DMS 273 (cell line): Measurements from ENCODE around the gene FBN1.

Experiments used
- DNase-seq: peaks from one replicate; lab custom pipeline; 2025; ENCODE audit not compliant: unreplicated experiment; lab: John Stamatoyannopoulos, UW

FBN1 gene

DNA sequence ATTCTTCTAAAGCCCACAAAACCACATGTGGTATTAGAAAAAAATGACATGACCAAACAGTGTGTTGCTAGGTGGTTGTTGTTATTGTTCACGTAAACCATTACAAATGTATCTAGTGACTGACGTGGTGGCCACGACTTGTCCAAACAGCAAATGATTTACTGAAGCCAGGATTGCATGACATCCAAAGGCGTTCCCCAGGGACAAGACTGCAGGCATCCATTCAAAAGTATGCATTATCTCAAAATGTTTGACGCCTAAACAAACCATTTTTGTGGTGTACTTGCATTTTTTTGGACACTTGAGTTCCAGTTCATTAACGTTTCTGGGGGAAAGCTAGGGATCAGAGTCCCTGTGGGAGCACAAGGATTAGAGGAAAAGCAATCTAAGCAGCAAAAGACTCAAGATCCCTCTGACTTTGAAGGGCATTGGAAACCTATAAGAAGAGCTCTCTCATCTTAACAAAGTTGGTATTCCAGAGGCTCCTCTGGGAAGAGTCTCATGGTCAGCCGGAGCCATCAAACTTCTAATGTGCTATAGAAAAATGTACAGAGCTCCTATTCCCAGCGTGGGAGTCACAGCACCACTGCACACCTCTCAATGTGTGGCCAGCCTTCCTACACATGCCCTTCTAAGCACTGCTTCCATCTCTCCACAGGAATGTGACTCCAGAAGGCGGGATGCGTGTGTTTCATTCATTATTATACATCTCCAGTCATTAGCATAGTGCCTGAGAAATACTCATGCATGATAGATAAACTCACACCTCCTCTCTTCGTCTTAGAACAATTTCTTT lies 62.9 kb downstream of the FBN1 start:
- no peak for DNase-seq

- no peak for DNase-seq
These were observed 64.3 kb downstream of the FBN1 start for GRCh38 chr15:48581219-48581618.

GRCh38 chr15:48580736-48581135 lies 64.8 kb downstream of the FBN1 start:
- no peak for DNase-seq

DNA sequence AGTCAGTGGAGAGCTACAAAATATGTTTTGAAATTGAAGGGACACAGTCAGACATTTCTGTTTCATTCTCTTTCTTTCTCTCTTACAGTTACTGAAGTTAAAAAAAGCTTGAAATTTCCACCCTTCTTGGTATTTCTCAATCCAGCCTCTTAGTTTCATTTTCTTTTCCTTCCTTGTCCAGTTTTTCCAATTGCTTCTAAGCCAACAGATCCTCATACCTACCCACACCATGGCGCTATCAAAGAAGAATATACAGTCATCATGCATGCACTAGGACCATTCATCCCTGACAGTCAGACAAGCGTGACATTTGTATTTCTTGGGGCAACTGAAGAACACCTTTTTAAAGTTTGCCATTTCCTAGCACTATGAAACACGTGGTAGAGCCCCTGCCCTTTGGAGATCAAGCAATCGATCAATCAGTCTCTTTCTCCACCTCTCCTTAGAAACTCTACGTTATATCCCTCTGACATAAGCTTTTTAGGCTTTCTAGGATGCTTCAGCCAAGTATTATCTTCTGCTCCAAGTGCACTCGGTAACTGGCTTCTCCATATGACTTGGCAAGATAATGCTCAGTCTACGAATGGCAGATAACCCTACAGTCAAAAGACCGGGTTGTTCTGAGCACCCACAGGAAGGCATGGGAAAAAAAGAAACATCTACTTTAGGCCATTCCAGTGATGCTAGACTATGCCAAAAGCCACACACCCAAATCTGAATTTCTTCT lies 65.4 kb downstream of the FBN1 start:
- no peak for DNase-seq

- DNase-seq: no peak
These were observed 66.5 kb downstream of the FBN1 start for GRCh38 chr15:48578965-48579364.

- peak; percentile 65 for DNase-seq
These were observed 68.0 kb downstream of the FBN1 start for GRCh38 chr15:48577469-48577868.

GRCh38 chr15:48574187-48574586 lies 71.3 kb downstream of the FBN1 start:
- no peak for DNase-seq

- no peak for DNase-seq
These were observed 71.7 kb downstream of the FBN1 start for GRCh38 chr15:48573780-48574179.

GRCh38 chr15:48572823-48573222 lies 72.7 kb downstream of the FBN1 start:
- DNase-seq: no peak

DNA sequence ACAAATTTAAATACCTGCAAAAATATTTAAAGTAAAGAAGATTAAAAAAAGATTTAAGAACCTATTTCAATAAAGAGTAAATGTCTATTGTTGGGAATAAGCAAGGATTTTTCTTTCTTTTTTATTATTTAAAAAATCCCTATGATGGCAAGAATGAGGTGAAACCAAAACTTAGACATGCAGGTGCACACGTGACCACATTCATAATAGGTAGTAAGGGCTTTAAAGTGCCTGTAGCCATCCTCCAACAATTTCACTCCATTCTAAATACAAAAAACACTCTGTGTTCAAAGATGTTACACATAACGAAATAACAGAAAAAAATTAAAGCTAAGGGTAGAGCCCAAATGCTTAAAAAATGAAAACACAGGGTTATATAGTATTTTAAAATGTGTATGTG lies 74.0 kb downstream of the FBN1 start:
- DNase-seq: no peak

GRCh38 chr15:48570822-48571221 lies 74.7 kb downstream of the FBN1 start:
- no peak for DNase-seq

DNA sequence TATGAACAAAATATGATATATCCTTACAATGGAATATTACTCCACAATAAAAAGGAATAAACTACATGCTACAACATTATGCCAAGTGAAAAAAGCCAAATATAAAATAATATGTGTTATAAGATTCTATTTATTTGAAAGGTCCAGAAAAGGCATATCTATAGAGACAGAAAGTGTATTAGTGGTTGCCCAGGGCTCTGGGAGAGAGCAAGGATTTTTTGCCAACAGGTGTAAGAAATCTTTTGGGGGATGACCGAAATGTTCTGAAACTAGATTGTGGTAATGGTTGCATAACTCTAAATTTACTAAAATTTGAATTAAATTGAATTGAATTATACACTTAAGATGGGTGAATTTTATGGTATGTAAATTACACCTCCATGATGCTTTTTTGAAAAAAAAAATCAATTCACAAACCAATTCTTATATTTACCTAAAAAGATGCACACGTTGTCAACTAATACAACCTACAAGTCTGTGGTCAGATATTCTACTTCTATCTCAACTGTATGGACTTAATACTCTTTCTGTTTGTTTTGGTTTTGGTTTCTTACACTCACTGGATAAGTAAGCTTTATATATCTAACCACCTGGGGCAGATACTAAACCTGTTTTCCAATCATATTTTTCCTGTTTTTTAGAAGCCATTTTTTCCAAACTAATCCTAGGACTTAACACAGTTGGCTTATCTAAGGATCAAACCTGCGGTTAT lies 75.8 kb downstream of the FBN1 start:
- no peak for DNase-seq

DNA sequence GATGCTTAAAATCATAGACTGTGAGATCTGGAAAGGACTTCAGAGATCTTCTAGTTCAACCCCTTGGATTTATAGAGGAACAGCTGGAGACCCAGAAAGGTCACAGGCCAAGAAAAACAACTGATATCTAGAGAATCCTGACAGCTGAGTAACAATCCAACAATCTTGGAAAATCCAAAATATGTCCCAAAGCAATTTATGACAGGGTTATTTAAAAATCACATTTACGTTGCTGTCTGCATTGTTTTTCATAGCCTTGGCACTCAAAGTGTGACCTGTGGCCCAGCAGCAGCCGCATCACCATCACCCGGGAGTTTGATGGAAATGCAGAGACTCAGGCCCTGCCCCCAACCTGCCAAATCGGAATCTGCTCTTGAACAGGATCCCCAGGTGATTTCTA lies 78.8 kb downstream of the FBN1 start:
- no peak for DNase-seq

GRCh38 chr15:48565560-48566482 lies 79.7 kb downstream of the FBN1 start:
- no peak for DNase-seq

- no peak for DNase-seq
These were observed 80.8 kb downstream of the FBN1 start for GRCh38 chr15:48564690-48565089.

- DNase-seq: no peak
These were observed 81.6 kb downstream of the FBN1 start for GRCh38 chr15:48563934-48564333.

GRCh38 chr15:48560321-48561051 lies 85.0 kb downstream of the FBN1 start:
- no peak for DNase-seq

GRCh38 chr15:48559285-48559684 lies 86.2 kb downstream of the FBN1 start:
- no peak for DNase-seq

DNA sequence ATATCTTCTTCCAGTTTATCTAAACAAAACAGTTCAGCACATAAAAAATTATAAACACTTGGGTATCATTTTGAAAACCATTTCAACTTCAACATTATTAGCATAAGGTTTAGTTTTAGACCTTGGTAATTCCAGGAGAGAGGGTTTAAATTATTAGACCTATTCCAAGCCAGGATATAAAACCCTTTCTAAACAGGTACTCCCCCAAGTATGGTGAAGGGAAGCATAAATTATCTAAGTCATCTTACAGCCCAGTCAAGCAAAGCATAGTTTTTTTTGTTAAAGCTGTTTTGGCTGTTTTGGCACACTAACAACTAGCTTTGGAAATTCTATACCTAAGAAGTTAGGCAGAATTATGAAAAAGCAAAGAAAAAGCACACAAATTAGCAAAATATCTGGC lies 87.3 kb downstream of the FBN1 start:
- DNase-seq: no peak

- no peak for DNase-seq
These were observed 88.2 kb downstream of the FBN1 start for GRCh38 chr15:48557335-48557734.
